Muscle of back (tissue), 11 donors: ENCODE data around the gene ITIH5. TPM values are rescaled to one million over a fixed set of nuclear protein-coding genes. Genes with fewer than 3 reads are reported as not detected.
A peak's percentile ranks its signal among the peaks of the same experiment; 100 is the strongest.
"Not testable (repeated sequence)": the region's sequence is repeated elsewhere in the genome, so short reads cannot be mapped to it uniquely, and the experiment has no call there.

Experiments
- DNase-seq, 3 donors: peaks; one replicate each; pipeline versions ENCODE4 v3.0.0 to v3.0.0-alpha.2; 2013
- polyA plus RNA-seq, 10 donors: library from polyadenylated mRNA; unstranded; fragments of 120-200 nt; gene quantifications; one replicate each; pipeline ENCODE4 v1.2.1, GENCODE V29; 2013; ENCODE audit not compliant: insufficient read length in 10 of 10

Gene ITIH5
- polyA plus RNA-seq, 10 donors: 36.9 to 67.2 (median 45.6) TPM

DNA sequence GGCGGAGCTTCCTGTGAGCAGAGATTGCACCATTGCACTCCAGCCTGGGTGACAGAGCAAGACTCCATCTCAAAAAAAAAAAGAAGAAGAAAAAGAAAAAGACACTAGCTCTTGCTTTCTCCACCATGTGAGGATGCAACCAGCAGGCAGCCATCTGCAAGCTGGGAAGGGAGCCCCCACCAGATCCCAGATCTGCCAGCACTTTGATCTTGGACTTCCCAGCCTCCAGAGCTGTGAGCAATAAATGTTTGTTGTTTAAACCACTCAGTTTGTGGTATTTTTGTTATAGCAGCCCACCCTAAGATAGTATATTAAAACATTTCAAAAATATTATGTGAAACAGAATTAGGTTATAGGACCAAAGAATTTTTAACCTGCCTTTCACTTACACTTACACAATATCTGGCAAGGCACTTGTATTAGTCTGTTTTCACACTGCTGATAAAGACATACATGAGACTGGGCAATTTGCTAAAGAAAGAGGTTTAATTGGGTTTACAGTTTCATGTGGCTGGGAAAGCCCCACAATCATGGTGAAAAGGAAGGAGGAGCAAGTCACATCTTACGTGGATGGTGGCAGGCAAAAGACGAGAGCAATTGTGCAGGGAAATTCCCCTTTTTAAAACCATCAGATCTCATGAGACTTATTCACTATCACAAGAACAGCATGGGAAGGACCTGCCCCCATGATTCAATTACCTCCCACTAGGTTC is 24.3 kb upstream of the ITIH5 start:
- not testable (repeated sequence) for DNase-seq

DNA sequence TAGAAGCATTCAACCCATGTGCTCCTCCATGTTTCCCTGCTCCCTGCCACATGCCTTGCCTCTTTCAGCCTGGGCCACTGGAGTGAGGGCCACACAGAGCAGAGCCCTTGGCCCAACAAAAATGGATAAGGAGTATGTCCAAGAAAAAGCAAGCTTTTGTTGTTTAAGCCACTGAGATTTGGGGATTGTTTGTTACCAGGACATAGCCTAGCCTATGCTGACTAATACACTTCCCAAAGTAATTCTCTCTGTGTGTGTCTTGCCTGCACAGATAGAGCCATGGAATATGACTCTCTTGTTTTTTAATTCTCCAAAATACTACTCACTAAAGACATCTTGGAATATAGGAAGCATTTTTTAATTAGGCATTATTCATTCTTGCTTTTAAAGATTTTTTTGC is 22.8 kb upstream of the ITIH5 start:
- DNase-seq: no peak

DNA sequence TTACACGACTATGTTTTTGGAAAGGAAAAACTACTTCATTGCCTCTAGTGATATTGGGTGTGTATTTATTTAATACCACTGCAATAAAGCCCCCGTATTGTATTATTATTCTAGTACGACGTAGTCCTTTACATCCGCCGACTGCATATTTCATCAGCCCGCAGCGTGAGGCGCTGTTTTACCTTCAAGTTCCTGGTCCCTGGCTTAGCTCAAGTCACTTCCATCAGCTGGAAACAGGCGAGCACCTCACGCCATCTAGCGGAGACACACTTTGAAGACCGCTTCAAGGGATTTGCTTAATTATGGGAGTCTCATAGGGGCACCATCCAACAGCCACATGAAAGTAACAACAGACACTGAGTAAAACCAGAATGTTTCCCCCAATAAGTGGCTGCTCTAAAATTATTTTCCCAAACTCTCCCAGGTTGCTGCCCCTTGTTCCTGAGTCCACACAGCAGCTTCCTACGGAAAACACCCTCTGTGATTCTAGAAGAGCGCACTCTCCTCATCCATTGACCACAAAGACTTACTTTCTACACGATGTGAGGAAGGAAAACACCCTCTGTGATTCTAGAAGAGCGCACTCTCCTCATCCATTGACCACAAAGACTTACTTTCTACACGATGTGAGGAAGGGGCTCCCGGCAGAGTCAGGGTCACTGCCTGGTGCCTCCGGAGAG is 20.6 kb upstream of the ITIH5 start:
- DNase-seq: peak; percentile 83 to 94 (median 92)

DNA sequence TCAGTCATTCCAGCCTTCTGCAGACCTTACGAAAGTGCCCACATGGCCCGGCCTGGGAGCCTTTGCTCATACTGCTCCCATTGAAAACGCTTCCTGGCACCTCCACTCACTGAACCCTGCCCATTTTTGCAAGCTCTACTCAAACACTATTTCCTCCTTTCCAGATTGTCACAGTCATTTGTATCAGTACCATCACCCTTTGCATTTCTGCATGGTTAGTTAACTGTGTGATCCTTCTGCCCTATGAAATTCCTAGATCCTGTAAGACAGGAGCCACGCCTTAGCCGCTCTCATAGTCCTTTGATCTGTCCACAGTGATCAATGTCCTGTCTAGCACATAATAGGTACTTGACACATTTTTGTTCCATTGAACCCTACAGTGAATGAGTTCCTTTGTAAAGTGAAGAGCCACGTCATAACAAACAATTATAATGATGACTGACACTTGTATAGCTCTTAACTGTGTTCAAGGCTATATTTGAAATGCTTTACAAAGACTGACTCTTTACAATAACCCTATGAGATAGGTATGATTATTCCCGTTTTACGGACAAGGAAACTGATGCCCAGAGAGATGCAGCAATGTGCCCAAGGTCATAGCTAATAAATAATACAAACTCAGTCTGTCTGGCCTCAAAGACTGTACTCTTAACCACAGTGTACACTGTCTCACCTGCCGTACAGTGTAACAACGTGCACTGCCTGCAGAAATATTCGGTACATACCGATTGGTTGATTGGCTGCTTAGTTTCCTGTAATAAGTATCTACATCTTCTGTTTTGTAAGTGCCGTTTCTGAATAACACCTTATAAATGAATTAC is 19.8 kb upstream of the ITIH5 start:
- DNase-seq: no peak

DNA sequence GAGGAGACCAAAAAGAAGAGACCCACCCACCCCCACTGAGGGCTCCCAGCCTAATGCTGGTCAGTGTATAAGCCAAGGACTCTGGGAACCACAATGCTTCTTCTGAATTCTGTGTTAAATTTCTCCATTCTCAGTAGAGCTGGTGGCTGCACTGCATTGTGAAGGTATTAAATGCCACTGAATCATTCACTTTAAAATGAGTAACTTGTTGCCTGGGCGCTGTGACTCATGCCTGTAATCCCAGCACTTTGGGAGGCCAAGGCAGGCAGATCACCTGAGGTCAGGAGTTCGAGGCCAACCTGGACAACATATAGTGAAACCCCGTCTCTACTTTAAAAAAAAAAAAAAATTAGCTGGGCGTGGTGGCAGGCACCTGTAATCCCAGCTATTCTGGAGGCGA is 13.3 kb upstream of the ITIH5 start:
- DNase-seq: not testable (repeated sequence)

DNA sequence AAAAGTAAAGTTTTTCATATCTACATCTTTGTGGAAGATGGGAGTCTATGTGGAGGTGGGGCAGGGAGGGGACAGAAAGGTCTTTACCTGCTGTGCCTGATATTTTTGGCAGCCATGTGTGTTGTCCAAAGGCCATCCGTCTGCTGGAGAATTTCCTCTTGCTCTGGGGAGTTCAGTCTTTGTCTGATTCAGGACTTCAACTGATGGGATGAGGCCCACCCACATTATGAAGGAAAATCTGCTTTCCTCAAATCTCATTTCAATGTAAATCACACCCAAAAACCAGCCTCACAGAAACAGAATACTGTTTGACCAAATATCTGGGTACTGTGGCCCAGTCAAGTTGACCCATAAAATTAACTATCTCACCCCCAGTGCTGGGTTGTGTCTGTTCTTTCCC is 12.5 kb upstream of the ITIH5 start:
- no peak for DNase-seq

DNA sequence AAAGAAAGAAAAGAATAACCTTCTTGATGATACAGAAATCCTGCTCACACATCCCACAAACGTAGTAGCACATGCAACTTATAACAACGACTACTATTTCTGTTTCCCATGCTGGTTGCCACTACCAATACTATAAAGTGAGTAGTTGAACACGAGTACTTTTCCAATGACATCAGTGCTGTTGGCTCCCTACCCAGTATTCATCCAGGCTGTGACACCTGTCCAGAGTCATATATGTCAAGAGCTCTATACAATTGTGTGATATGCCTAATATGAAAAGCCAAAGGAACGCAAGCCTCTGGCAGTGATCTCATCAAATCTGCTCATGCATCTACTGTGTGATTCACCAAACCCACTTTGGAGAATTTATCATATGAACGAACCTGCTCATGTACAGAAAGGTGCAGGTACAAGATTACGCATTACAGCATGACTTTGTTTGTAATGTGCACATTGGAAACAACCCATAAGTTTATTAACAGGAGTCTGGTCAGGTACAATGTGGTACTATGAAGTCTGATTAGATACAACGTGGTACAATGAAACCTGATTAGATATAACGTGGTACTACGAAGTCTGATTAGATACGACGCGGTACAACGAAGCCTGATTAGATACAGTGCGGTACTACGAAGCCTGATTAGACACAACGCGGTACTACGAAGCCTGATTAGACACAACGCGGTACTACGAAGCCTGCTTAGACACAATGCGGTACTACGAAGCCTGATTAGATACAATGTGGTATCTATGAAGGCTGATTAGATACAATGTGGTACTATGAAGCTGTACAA is 5.8 kb upstream of the ITIH5 start:
- peak; percentile 25 to 59 (median 32) for DNase-seq

DNA sequence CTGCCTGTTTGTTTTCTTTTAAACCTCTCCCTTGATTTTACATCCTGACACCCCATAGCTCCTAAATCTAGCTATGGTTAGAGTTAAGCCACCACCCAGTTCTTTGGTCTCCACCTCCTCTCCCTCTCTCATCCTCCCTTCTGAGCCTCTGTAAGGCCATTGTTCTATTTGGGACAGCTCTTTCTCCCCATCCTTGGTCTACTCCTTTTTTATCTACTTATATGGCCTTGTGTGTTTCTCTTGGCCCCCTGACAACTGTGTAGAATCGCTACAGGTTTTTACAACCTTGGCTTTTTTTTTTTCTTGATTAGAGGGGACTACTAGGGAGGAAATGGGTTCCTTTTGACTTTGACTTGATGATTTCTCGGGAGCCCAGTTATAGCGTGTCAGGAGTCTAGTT is 3.4 kb upstream of the ITIH5 start:
- no peak for DNase-seq

DNA sequence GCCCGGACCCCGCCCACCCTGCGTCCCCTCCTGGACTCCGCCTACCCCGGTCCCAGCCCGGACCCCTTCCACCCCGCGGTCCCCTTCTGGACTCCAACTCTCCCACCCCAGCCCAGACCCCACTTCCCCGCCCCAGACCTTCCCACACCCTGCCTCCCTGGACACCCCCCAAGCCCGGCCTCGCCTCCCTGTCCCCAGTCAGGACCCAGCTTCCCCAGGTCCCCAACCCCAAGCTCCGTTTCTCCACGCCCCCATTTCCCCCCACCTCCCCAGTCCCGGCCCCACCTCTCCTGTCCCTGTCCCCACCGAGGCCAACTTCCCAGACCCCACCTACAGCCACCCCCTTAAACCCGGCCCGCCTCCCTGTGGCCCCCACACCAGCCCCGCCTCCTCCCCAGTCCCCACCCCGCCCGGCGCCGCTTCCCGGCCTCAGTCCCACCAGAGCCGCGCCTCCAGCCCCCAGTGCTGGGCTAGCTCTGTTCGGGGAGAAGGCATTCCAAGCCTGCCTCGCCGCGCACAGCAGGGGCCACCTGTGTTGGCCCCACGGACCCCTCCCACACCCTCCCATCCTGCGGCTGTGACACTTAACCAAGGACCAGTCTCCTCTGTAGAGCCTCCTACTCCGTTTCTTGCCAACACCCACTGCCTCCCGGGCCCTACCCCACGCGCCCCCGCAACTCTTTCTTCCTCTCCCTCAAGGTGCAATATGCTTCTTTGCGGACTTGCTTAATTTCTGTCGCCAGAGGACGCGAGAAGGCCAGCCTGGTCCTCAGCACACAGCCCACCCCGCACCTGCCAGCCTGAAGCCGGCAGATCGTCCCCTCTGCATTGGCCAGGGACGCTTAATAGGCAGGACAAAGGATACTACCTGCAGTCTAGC is 736 bp upstream of the ITIH5 start:
- peak in 2 of 3 donors; percentile 13 to 55 for DNase-seq

DNA sequence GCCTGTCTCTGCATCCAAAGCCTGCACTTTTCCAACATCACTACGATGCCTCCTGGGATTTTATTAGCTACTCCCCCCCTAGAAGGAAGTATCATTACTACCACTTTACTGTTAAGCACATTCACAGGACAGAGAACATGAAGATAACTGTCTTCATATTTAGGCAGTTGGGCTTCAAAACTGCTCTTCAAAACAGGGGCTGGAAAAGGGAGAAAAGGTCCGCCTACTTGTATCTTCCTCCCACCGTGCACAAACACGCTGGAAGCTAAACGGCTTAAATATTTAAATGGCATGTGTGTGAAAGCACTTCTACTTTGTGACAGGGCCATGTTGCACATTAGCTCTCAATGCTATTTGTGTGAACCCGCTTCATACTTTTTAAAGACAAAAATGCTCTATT is 999 bp downstream of the ITIH5 start:
- DNase-seq: peak in 2 of 3 donors; percentile 22 to 73

DNA sequence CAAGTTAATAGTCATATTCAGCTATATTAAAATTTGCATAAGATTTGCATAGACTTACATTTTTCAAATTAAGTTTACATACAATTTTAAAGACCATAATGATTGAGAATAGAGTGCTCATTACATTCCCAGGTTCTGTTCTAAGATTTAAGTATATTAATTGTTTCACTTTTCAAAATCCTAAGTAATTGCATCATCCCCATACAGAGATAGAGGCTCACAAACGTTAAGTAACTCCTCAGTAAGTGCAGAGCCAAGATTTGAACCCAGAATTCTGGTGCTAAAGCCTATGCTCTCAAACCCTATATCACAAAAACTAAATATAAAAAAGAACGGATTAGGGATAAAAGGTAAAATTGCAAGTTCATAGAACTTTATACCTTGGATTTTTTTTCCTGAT is 2.1 kb downstream of the ITIH5 start:
- DNase-seq: no peak

DNA sequence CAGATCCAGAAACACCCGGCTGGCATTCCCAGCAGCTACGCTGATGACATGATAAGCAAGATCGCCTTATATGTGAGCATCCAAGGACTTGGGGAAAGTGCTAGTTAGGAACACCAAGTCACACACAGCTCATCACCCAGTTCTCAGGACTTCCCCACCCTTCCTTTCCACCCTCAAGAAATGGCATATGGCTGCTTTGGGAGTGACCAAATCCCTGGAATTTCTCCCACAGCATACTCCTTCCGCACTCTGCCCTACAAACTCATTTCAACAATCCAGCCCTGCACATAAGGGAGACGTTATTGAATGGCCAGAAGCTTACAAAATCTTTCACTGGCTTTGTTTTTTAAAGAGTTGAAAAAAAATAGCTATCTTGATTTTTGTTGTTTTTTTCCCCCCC is 4.2 kb downstream of the ITIH5 start:
- DNase-seq: no peak

DNA sequence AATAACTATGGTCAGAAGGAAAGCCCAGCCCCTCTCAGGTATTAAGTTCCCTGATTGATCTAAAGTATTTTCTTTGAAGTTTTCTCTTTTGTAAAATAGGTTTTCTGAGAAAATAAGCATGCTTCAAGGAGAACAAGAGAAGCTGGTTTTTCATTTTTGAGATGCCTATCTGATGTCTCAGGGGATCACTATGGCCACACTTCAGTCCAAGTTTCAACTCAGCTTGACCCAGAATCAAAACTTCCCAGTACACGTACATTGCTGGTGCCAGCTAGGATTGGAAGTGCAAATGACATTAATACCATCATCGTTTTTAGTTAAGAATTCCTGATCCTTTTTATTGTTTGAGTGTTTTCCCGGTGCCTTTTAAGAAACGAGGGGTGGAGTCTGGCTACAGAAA is 7.2 kb downstream of the ITIH5 start:
- no peak for DNase-seq

DNA sequence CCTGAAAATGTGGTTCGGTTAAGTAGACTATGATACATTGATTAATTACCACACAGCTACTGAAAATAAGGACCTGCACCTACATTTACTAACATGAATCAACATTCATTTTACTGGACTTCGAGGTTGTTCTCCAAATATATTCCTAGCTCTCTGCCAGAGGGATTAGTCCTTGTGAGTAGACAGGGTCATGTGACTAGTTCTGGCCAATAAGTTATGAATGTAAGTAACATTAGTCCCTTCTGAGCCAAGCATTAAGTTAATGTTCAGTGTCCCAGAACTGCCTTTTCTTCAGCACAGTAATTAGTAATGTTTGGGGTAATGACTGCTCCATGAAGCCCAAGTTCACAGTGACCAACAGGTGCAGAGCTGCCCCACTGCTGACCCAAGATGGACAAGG is 9.2 kb downstream of the ITIH5 start:
- no peak for DNase-seq

DNA sequence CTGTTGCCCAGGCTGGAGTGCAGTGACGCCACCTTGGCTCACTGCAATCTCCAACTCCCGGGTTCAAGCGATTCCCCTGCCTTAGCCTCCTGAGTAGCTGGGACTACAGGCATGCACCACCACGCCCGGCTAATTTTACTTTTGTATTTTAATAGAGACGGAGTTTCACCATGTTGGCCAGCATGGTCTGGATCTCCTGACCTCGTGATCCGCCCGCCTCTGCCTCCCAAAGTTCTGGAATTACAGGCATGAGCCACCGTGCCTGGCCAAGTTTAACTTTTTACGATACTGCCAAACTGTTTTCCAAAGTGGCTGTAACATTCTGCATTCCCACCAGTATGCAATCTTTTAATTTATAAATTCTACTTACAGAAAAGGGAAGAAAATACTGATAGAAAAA is 9.7 kb downstream of the ITIH5 start:
- DNase-seq: not testable (repeated sequence)

DNA sequence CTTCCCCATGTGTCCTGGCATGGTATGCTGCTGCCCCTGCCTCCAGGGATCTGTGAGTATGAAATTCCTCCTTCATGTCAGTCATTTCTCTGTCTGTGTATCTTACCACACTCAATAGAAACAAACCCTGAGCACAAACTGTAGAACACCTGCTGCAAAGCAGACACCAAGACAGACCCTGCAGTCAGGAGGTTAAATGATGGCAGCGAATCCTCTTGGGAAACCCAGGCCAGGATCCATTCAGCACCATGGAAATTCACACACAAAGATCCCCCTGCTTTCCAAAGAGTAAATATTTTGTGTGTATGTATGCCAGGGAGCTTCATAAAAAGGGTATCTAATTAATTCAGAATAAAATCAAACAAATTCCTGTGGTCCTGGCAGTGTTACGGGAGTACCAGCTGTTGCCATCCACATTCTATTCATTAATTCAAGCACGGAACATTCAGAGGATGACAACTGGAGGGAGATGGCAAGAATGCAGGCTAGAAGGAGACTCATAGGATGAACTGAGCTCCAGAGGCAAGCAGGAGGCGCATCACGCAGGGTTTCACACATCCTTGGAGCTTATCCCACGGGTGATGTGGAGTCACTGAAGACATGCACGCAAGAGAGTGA is 14.8 kb downstream of the ITIH5 start:
- DNase-seq: peak in 2 of 3 donors; percentile 29 to 62

DNA sequence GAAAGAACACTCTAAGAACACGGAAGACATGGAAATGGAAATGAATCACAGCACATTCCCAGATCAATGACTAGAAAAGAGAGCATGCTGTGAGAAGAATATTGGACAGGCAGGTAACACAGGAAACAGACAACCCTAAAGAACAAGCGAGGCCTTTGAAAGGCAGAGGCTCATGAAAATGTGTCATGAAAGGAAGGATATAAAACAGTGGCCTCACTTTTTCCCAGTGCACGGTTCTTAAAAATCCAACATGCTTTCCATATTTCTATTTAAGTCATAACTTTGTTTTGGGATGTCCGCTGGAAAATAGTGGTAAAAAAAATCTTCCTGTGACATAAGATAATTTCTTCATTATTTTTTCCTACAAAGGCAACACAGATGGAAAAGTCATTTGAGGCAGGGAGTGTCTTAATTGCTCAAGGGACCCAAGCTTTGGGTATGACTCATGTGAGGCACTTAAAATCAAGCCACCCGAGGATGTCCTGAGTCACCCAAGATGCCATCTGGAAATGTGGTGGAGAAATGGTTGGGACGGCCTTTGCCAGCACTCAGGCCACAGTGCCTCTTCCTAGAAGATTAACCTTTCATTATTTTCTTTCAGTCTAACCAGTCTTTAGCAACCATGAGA is 17.0 kb downstream of the ITIH5 start:
- DNase-seq: peak in 2 of 3 donors; percentile 32 to 63

DNA sequence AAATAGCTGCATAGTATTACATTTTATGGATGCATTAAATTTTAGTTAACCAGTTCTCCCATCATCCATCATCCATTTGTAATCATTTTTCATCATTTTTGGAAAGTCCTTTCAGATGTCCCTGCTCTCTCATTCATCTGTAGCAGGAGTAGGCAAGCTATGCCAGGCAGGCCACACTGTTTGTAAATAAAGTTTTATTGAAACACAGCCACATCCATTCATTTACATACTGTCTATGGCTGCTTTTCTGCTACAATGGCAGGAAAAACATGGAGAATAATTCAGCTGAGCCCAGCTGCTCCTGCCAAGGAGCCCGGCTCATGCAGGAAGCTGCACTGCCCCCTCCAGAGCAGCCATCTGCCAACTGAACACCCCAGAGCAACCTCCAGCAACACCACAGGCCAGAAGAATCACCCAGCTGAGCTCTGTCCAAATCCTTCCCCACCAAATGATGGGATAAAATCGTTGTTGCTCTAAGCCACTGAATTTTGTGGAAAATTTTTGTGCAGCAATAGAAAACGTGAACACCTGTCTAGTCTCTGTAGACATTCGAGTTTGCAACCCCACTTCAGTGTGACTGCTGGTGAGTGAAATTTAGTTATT is 19.6 kb downstream of the ITIH5 start:
- DNase-seq: no peak

DNA sequence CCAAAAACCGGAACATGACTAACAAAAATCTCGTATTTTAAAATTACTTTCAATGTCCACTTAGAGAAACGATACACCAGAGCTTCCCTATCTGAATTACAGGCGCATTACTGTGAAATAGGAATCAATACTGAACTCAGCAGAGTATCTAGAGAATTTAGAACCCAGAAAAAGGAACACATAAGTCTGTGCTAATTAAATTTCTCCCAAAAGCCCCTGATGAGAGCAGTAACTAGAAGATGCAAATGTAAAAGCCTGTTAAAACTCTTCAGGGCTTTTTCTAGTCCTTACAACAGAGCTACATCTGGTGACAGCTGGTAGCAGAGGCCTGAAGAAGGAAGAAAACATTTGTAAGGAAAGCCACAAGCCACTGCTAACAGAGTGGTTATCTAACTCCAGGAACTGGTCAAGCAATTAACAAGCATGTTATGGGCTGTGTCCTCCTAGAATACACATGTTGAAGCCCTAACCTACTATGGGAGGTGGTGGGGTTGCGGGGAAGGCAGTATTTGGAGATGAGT is 24.2 kb downstream of the ITIH5 start:
- no peak for DNase-seq
